ENCODE results near the gene MUC5B.

GRCh38 chr11:1199751-1200610 lies 22.9 kb upstream of the MUC5B start:
- TF ChIP-seq ZNF263 (CRISPR knock-in tag; IDR thresholded peaks at IDR 0.05; ENCODE audit: low read depth) = no peak
- no peak for TF ChIP-seq NFE2L1 (CRISPR knock-in tag; IDR thresholded peaks at IDR 0.05)
- TF ChIP-seq FOXK1 (CRISPR knock-in tag; IDR thresholded peaks at IDR 0.05) = no peak
- TF ChIP-seq NR2C2 (CRISPR knock-in tag; IDR thresholded peaks at IDR 0.05) = no peak
- no peak for TF ChIP-seq NR3C1 (CRISPR knock-in tag; conservative IDR thresholded peaks at IDR 0.05; ENCODE audit: low read depth)
- TF ChIP-seq CTCF (IDR thresholded peaks at IDR 0.05) = no peak
- TF ChIP-seq CREB1 (CRISPR knock-in tag; IDR thresholded peaks at IDR 0.05) = no peak
- TF ChIP-seq FOXJ3 (CRISPR knock-in tag; IDR thresholded peaks at IDR 0.05; ENCODE audit: borderline replicate concordance) = no peak

Measured in WTC11 (cell line).